H1 (cell line): ENCODE data around the gene TBC1D12. TPM values are rescaled to one million over a fixed set of nuclear protein-coding genes. Genes with fewer than 3 reads are reported as not detected.

Source experiments
- CTCF ChIA-PET: fragments of 300-600 bp; sonication (Branson Sonifier 250); formaldehyde crosslinking; loops from one replicate; lab custom pipeline; 2021; ENCODE audit not compliant: partially characterized antibody; lab: Charles Lee
- POLR2A ChIA-PET: fragments of 300-600 bp; sonication (Branson Sonifier 250); formaldehyde crosslinking; loops from one replicate; lab custom pipeline; 2021; ENCODE audit warnings: inconsistent platforms; ENCODE audit not compliant: partially characterized antibody; lab: Charles Lee
- DNase-seq, 2 experiments: peaks; one replicate each; pipeline versions ENCODE4 v3.0.0 to v3.0.0-alpha.2; 2010 to 2022; ENCODE audit warnings: low spot score in 2 of 2, low read depth in 1 of 2, mixed read lengths in 1 of 2
- FAIRE-seq: peaks from 2 replicates; lab custom pipeline; 2011; peaks lifted over from hg19 to GRCh38; lab: Jason Lieb, UNC
- H2AFZ ChIP-seq: 2 replicates; pipeline ENCODE4 v1.8.1; 2012; ENCODE audit warnings: low read length, inconsistent platforms
- H2AK5ac ChIP-seq: 2 replicates; pipeline ENCODE4 v1.6.1; 2013; ENCODE audit warnings: low read depth, low read length
- H2BK120ac ChIP-seq: replicated peaks from 2 replicates; pipeline ENCODE3; 2013; ENCODE audit warnings: low read depth, low read length, inconsistent platforms
- H2BK12ac ChIP-seq: 2 replicates; pipeline ENCODE4 v1.6.1; 2013; ENCODE audit warnings: low read depth, low read length
- H2BK15ac ChIP-seq: 2 replicates; pipeline ENCODE4 v1.6.1; 2013; ENCODE audit warnings: low read length
- H2BK20ac ChIP-seq: 2 replicates; pipeline ENCODE4 v1.6.1; 2013; ENCODE audit warnings: low read length
- H2BK5ac ChIP-seq: 2 replicates; pipeline ENCODE4 v1.6.1; 2013; ENCODE audit warnings: low read depth, low read length
- H3K14ac ChIP-seq: 2 replicates; pipeline ENCODE4 v1.6.1; 2013; ENCODE audit warnings: inconsistent platforms; ENCODE audit not compliant: insufficient read length
- H3K18ac ChIP-seq: 2 replicates; pipeline ENCODE4 v1.6.1; 2013; ENCODE audit warnings: low read length; ENCODE audit errors: extremely low read depth
- H3K23ac ChIP-seq: 2 replicates; pipeline ENCODE4 v1.6.1; 2013; ENCODE audit warnings: inconsistent platforms; ENCODE audit not compliant: insufficient read length
- H3K23me2 ChIP-seq: 2 replicates; pipeline ENCODE4 v1.6.1; 2013; ENCODE audit warnings: low read depth, low read length
- H3K27ac ChIP-seq: 2 replicates; pipeline ENCODE4 v1.6.1; 2011; ENCODE audit warnings: low read depth, low read length, inconsistent platforms
- H3K27me3 ChIP-seq, 4 experiments: replicated peaks in 1 of 4; 1 replicate in 1 of 4; 2 replicates in 3 of 4; pipeline versions ENCODE4 v1.6.1 to v1.8.1; 2011 to 2013; ENCODE audit warnings: low read length in 3 of 4, mild to moderate bottlenecking in 3 of 4, inconsistent platforms in 2 of 4, mixed read lengths in 2 of 4, moderate library complexity in 1 of 4; ENCODE audit not compliant: control insufficient read depth in 3 of 4, insufficient read depth in 3 of 4; ENCODE audit errors: extremely low read depth in 1 of 4
- H3K36me3 ChIP-seq, 4 experiments: 2 replicates each; pipeline versions ENCODE4 v1.6.1 to v1.8.1; 2011 to 2013; ENCODE audit warnings: mild to moderate bottlenecking in 4 of 4, low read length in 3 of 4, moderate library complexity in 2 of 4, control low read depth in 1 of 4, inconsistent platforms in 1 of 4; ENCODE audit not compliant: insufficient read depth in 4 of 4, control insufficient read depth in 2 of 4
- H3K4ac ChIP-seq: replicated peaks from 2 replicates; pipeline ENCODE3; 2013; ENCODE audit warnings: low read length, low read depth, mixed read lengths, inconsistent platforms; ENCODE audit not compliant: insufficient read length
- H3K4me1 ChIP-seq, 4 experiments: replicated peaks in 1 of 4; 1 replicate in 1 of 4; 2 replicates in 3 of 4; pipeline versions ENCODE4 v1.6.1 to v1.8.1; 2011 to 2013; ENCODE audit warnings: low read length in 3 of 4, inconsistent platforms in 2 of 4, mixed read lengths in 1 of 4; ENCODE audit not compliant: insufficient read depth in 4 of 4, control insufficient read depth in 3 of 4
- H3K4me2 ChIP-seq, 2 experiments: 2 replicates each; pipeline versions ENCODE4 v1.6.1 to v1.8.1; 2011 to 2013; ENCODE audit warnings: low read depth in 2 of 2, low read length in 2 of 2, control low read depth in 1 of 2, inconsistent platforms in 1 of 2, mild to moderate bottlenecking in 1 of 2; ENCODE audit not compliant: insufficient read depth in 1 of 2
- H3K4me3 ChIP-seq, 4 experiments: fragments of 200-600, 300-600 bp in 1 of 4; sonication (generic), shearing (Covaris generic), sonication (Bioruptor Twin) in 1 of 4; 2 replicates each; pipeline versions ENCODE4 v1.5.1 to v1.8.1; 2011 to 2016; ENCODE audit warnings: low read length in 4 of 4, low read depth in 3 of 4, control low read depth in 2 of 4, inconsistent platforms in 2 of 4, mild to moderate bottlenecking in 2 of 4, mixed read lengths in 1 of 4, moderate library complexity in 1 of 4; ENCODE audit not compliant: insufficient read depth in 2 of 4; ENCODE audit errors: extremely low read depth in 1 of 4
- H3K56ac ChIP-seq: replicated peaks from 2 replicates; pipeline ENCODE3; 2013; ENCODE audit warnings: low read depth, mild to moderate bottlenecking, mixed read lengths, low read length, inconsistent platforms; ENCODE audit not compliant: insufficient read length
- H3K79me1 ChIP-seq: 2 replicates; pipeline ENCODE4 v1.6.1; 2013; ENCODE audit warnings: low read depth, low read length, control low read depth
- H3K79me2 ChIP-seq, 2 experiments: 2 replicates each; pipeline versions ENCODE4 v1.6.1 to v1.8.1; 2012 to 2013; ENCODE audit warnings: low read length in 2 of 2, mild to moderate bottlenecking in 2 of 2, inconsistent platforms in 1 of 2; ENCODE audit not compliant: insufficient read depth in 2 of 2, control insufficient read depth in 1 of 2
- H3K9ac ChIP-seq, 4 experiments: replicated peaks in 1 of 4; 1 replicate in 1 of 4; 2 replicates in 3 of 4; pipeline versions ENCODE4 v1.6.1 to v1.8.1; 2011 to 2013; ENCODE audit warnings: low read depth in 3 of 4, low read length in 3 of 4, control low read depth in 2 of 4, mild to moderate bottlenecking in 2 of 4, moderate library complexity in 2 of 4, inconsistent platforms in 1 of 4; ENCODE audit errors: extremely low read depth in 1 of 4
- H3K9me3 ChIP-seq, 2 experiments: 2 replicates each; pipeline versions ENCODE4 v1.6.1 to v1.8.1; 2012 to 2013; ENCODE audit warnings: mild to moderate bottlenecking in 2 of 2, moderate library complexity in 2 of 2, control low read depth in 1 of 2, inconsistent platforms in 1 of 2, low read depth in 1 of 2, low read length in 1 of 2, mixed read lengths in 1 of 2; ENCODE audit not compliant: insufficient read depth in 2 of 2
- H4K20me1 ChIP-seq, 2 experiments: replicated peaks in 1 of 2; 2 replicates each; pipeline versions ENCODE3 to v1.8.1; 2011 to 2013; ENCODE audit warnings: inconsistent platforms in 2 of 2, low read length in 2 of 2, mild to moderate bottlenecking in 1 of 2; ENCODE audit not compliant: insufficient read depth in 2 of 2, control insufficient read depth in 1 of 2
- H4K5ac ChIP-seq: 2 replicates; pipeline ENCODE4 v1.6.1; 2013; ENCODE audit warnings: low read length, low read depth, mixed read lengths, inconsistent platforms; ENCODE audit not compliant: insufficient read length
- H4K8ac ChIP-seq: 2 replicates; pipeline ENCODE4 v1.8.0; 2013; ENCODE audit warnings: mild to moderate bottlenecking, moderate library complexity, low read length, inconsistent platforms; ENCODE audit not compliant: insufficient read depth; ENCODE audit errors: extremely low read depth
- H4K91ac ChIP-seq: replicated peaks from 2 replicates; pipeline ENCODE3; 2013; ENCODE audit warnings: low read length, mixed read lengths, inconsistent platforms; ENCODE audit not compliant: insufficient read length
- HDAC6 ChIP-seq: IDR thresholded peaks from one replicate; pipeline ENCODE4 v1.7.1; 2012; ENCODE audit warnings: low read depth, mild to moderate bottlenecking, inconsistent platforms, low read length, moderate library complexity
- SIX5 ChIP-seq: IDR thresholded peaks from 2 replicates; pipeline ENCODE4 v1.6.1; 2011; ENCODE audit warnings: mild to moderate bottlenecking, low read depth, low read length
- WGBS, 2 experiments: shearing (Covaris generic) in 1 of 2; methylation state at CpG; one replicate each; pipeline versions ENCODE4 v1.1.6 to v1.1.7; 2013 to 2015; ENCODE audit warnings: low lambda C conversion rate in 2 of 2, mixed read lengths in 2 of 2, inconsistent platforms in 1 of 2, low coverage in 1 of 2, missing lambda C conversion rate in 1 of 2; ENCODE audit not compliant: insufficient replicate concordance in 2 of 2, insufficient coverage in 1 of 2, insufficient read length in 1 of 2; ENCODE audit errors: extremely low coverage in 1 of 2, missing lambda C conversion rate in 1 of 2; 5-methylcytosine and 5-hydroxymethylcytosine counted together
- polyA plus RNA-seq, 7 experiments: library from polyadenylated mRNA; depleted of rRNA in 3 of 7; stranded (reverse) in 5 of 7; unstranded in 2 of 7; fragments of >200 nt in 5 of 7; fragments of 200-250 nt in 2 of 7; gene quantifications; 1 replicate in 5 of 7; 2 replicates in 1 of 7; 4 replicates in 1 of 7; pipeline versions ENCODE4 v1.2.1 to v1.2.3, GENCODE V29; 2011 to 2013; ENCODE audit warnings: missing spikeins in 2 of 7, mixed read lengths in 2 of 7
- total RNA-seq: library from RNA; stranded (reverse); fragmentation: NEBNext Ultra II Directional; extraction: Animal tissue kit (Norgen Biotek cat#: 25700); gene quantifications from 2 replicates; pipeline ENCODE4 v1.2.1, GENCODE V29; 2021

The TBC1D12 gene
- total and polyA plus RNA-seq, 2 of the 8 experiments (the other 6 are each of a cell fraction or from before 2014, with no cell fraction given): 1.1 to 3.2 TPM

GRCh38 chr10:94546901-94547185, 144.5 kb downstream of the TBC1D12 start:
- TF ChIP-seq HDAC6: no peak
- TF ChIP-seq SIX5: no peak
- Histone ChIP-seq H3K4me3 (peak overlapping the region; percentile 97 to 100 (median 98)), H4K8ac (no peak overlapping the region), H3K79me2 (peaks cover 12 to 62% of the 10 kb centered on the region in 2 experiments; a peak in 3 of 4 replicates), H3K27me3 (no peaks in the 10 kb centered on the region), H3K23me2 (peaks cover 6% of the 10 kb centered on the region), H2BK20ac (no peak overlapping the region), H2AK5ac (no peak overlapping the region), H3K4me1 (peaks cover 0 to 11% (median 4%) of the 10 kb centered on the region in 4 experiments; a peak in 5 of 7 replicates), H3K9ac (peak overlapping the region; percentile 39 to 99 (median 98); a peak in 6 of 7 replicates), H2BK5ac (no peak overlapping the region), H3K4ac (no peak overlapping the region), H2BK12ac (no peak overlapping the region), H3K14ac (no peak overlapping the region), H3K79me1 (no peaks in the 10 kb centered on the region), H2BK15ac (no peak overlapping the region), H3K56ac (no peak overlapping the region), H3K27ac (peak overlapping the region; percentile 95; the same call in 1 of the 2 replicates), H3K9me3 (no peaks in the 10 kb centered on the region), H3K23ac (no peak overlapping the region), H3K36me3 (peaks cover 0 to 43% (median 4%) of the 10 kb centered on the region in 4 experiments; a peak in 4 of 8 replicates), H3K4me2 (peak overlapping the region; percentile 78), H3K18ac (no peak overlapping the region; the same call in 1 of the 2 replicates), H4K5ac (peak overlapping the region; percentile 65), H4K20me1 (peaks cover 2 to 4% of the 10 kb centered on the region in 2 experiments), H2AFZ (no peak overlapping the region), H4K91ac (no peak overlapping the region), H2BK120ac (no peak overlapping the region)
- FAIRE-seq (no peak), DNase-seq (no peak)
- ChIA-PET CTCF (interaction anchor here (0.6 kb wide), 1 partner anchor 815 kb away, joined by 3 read pairs; no protein-coding TSS in a partner anchor), POLR2A (interaction anchor here (0.9 to 8.1 kb wide), 4 partner anchors 12 to 68 kb away, joined by 4 to 146 read pairs (median 4); no protein-coding TSS in a partner anchor)
- WGBS, 2 experiments: 47% methylated on average over 1 of the region's 1 CpG; no CpG with 5 or more reads in 1 of the 2 experiments
